ENCODE data around the gene FAM124A.

FAM124A gene

GRCh38 chr13:51244637-51245405 lies 22.6 kb downstream of the FAM124A start:
- DNase-seq = no peak

DNA sequence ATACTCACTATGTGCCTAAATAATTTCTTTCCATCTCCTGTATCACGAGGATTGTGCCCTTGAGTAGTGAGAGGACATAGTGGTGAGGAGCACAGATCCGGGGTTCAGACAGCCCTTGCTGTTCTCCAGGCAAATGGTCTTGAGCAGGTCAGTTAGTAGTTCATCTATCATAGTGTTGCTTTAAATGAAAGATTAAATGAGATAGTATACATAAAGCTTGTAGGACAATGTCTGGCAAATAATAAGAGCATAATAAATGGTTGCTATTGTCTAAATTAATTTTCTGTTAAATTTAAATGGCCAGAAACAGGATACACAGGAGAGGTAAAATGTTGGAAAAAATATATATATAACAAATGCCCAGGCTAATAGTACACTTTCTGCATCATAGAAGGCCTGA lies 23.4 kb downstream of the FAM124A start:
- no peak for DNase-seq

GRCh38 chr13:51246025-51246417 lies 23.8 kb downstream of the FAM124A start:
- no peak for DNase-seq

- DNase-seq = no peak
Measured at GRCh38 chr13:51246418-51247277, 24.4 kb downstream of the FAM124A start.

- no peak for DNase-seq
Measured at GRCh38 chr13:51249255-51249654, 27.1 kb downstream of the FAM124A start.

DNA sequence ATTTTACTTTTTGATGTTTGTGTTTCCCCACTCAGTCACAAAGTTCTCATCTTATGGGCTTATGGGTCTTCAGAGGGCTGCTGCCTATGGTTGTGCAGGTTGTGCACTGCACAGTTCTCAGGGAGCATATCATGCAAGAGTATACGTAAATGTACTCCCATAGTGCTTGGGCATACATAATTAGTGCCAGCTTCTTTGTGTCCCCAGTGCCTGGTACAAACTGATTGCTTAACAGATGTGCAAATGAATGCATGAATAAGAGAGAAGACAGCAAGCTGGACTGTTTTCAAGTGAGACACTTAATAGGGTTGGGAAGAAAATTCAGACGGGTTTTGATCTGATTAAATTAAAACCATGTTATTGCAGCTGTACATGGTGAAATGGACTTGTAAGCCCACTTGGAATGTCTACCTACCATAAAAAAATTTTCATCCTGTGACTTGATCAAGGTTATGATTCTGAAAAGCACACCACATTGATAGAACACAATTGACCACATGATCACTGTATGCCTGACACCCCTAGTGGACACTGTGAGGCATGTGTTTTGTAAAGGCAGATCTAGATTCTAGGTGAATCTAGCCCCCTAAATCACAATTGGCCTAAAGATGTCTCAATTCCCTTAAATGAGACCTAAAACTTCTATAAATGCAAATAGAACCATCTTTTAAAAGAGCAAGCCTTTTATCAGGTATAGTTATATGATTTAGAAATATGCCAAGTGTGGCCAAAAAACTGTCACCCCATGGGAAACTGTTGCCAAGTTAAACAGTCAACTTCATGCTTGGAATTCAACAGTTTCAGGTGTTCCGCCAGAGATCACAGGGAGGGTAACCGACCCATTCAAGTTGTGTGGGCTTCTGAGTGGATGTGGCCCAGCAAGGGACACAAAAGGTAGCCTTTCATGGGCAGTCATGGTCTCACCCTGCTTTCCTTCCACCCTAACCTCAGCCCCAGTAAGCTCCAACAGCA lies 27.9 kb downstream of the FAM124A start:
- DNase-seq = no peak

- no peak for DNase-seq
Measured at GRCh38 chr13:51251480-51251879, 29.3 kb downstream of the FAM124A start.

DNA sequence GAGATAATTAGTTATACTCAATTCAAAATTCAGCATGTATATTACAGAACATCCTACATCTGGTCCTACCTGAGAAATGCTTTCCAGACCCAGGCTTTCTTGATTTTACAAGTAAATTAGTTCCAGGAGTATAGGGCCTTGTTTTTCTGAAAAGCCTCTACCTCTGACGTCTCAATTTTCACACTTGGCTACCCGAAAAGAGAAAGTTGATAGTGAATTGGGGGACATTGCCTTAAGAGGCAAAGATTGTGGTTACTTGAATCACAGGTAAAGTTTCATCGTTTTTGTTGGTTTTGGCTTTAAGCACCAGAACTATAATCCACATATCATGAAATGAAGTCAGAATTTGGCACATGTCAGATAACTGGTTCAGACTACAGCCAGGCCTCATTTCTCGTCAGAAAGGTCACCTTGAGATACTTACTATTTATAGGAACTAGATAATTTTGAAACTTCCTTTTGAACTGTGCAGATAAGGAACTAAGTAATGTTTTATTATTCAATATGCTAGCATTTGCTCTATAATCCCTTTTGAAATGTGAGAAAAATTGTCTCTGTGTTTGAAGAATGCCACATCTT lies 30.8 kb downstream of the FAM124A start:
- DNase-seq = no peak

DNA sequence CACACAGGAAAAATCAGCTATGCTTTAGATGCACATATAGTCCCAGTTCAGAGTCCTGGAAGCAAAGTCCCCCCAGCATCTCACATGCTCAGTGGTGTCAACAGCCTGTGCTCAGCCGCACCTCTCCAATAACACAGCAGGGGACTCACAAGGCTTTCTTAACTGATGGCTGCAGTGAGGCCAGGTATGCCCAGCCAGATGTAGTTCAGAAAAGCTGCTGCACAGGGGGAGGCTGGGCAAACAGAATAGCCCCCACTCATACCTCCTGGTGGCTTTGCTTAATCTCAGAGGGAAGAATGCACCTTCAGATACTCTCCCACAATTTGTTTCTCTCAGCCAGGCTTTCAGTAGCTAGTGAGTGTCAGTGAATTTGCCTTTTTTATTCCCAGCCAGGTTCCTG lies 33.4 kb downstream of the FAM124A start:
- no peak for DNase-seq

DNA sequence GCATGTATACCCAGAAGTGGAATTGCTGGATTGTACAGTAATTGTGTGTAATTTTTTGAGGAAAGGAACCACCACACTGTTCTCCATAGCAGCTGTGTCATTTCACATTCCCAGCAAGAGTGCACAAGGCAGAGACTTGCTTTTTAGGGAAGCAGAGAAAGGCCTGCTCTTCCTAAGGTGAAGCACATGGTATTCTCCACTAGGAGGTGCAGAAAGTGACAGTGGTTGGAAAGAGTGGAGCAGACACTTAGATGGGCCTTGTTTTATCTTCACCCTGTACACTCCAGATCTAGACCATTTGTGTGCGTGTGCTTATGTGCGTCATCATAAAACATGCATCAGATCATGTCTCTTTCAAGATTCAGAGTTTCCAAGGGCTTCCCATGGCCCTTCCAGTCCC lies 35.0 kb downstream of the FAM124A start:
- DNase-seq = no peak

- DNase-seq = no peak
Measured at GRCh38 chr13:51258612-51259548, 36.7 kb downstream of the FAM124A start.

DNA sequence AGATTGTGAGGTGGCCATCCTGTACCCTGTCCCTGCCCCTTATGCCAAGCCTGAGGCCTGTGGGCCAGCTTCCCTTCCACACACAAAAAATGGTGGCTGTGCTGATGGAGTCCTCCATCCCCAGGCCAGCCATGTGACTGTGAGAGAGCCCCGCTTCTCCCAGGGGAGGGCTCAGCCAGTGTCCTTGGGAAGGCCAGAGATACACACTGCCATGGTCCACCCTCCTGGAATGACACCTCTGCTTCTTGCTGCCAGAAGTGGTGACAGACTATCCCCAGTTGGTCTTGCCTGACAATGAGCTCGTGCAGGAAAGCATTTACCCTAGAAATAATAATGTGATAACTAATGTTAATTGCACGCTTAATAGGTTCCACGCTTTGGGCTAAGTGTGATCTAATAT lies 38.0 kb downstream of the FAM124A start:
- no peak for DNase-seq

DNA sequence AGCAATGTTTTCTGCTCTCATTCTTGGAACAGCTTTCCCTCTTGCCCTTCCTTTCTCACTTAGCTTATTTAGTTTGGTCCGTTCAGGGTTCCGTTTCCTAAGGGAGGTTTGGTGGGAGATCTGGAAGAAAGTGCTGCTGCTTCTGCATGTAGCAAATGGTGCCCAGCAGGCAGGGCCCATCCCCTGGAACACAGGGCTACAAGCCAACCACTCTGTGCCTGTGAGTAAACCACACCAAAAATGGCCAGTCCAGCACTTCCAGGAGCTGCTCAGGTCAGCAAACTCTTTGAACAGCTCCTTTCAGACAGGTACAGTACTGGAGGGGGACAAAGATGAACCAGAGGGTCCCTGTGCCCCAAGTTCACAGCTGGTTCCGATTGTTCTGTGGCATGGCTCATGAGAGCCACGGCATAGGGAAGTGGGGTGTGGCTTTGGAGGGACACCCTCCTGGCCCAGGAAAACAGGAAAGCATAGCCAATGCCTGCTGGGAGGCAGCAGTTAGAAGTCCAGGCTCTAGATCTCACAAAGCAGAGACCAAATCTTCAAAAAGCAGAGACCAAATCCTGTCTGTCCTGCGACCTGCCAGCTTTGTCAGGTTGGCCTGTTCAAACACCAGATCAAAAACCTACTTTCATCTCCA lies 39.5 kb downstream of the FAM124A start:
- no peak for DNase-seq

DNA sequence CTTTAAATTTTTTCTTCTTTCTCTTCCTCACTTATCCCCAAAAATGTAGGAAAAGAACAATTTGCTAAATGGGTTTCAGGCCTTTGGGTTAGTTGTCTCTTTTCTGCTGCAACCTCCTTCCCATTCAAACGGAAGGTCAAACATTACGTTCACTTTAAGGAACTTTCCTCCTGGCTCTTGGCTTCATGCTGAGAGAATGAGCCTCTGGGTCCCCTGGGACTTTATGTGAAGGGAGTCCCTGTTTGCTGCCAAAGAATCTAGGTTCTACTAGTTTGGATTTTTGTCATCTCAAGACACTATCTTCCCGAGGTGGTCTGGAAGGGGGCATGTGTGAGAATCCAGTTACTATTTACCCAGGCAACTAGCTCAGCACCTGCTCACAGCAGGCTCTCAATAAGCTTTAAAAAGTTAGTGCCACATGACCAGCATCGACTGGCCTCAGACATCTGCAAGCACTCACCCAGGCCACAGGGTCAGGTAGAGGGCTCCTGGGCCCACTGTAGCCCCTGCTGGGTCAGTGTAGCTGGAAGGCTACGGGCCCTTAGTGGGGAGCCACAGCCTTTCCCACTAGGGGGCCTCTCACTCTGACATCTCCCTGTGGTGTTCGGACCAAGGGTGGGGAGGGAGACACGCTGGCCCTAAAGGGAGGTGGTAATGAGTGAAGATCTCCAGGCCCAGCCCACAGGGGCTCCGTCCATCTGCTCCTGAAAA lies 40.5 kb downstream of the FAM124A start:
- no peak for DNase-seq

DNA sequence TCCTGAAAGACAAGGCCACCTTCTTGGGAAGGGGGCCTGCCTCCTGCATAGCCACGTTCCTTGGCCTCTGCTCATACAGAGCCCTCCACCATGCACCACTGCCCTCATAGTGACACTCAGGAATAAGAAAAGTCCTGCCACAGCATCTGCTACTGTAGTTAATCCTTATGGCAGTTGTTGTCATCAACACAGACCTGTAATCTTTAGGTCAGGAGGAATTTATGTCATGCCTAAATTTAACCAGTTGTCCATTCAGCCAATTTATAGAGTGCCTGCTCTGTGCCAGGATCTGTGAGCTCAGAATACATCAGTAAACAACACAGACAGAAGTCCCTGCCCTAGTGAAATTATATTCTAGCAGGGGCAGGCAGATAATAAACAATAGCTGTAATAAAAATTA lies 44.4 kb downstream of the FAM124A start:
- no peak for DNase-seq

DNA sequence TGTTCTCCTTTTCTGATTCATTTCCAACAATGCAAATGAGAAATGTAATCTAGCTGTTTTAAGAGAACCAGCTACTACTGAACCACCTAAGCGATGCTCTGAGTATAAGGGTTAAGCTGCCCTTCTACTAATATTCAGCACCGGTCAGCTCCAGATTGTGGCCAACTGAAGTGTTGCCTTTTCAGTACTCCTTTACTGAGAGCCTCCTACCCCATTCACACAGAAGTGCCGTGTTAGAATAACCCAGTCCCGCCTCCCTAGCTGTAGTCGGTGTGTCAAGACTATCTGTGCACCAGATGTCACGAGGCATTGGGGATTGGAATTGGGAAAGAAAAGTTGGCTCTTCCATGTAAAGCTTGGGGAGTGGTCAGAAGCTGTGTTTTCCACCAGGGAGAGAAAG lies 45.4 kb downstream of the FAM124A start:
- DNase-seq = no peak

DNA sequence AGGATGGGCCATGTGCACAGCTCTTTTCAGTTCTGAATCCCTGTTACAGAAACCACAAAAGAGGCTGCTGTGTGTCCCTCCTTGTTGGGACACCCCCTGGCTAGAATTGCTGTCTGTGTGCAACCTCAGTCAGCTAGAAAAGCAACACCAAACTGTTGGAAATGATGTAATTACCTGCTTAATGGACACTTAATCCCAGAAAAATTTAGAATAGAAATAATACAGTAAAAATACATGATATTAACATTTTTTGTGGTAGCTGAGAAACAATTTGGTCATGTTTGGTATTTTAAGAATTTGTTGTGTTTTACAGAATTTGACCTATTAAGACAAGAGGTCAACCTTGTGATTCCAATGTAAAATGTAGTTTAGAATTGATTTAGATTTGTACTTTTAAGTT lies 46.8 kb downstream of the FAM124A start:
- DNase-seq = no peak

- no peak for DNase-seq
Measured at GRCh38 chr13:51270623-51271415, 48.6 kb downstream of the FAM124A start.

DNA sequence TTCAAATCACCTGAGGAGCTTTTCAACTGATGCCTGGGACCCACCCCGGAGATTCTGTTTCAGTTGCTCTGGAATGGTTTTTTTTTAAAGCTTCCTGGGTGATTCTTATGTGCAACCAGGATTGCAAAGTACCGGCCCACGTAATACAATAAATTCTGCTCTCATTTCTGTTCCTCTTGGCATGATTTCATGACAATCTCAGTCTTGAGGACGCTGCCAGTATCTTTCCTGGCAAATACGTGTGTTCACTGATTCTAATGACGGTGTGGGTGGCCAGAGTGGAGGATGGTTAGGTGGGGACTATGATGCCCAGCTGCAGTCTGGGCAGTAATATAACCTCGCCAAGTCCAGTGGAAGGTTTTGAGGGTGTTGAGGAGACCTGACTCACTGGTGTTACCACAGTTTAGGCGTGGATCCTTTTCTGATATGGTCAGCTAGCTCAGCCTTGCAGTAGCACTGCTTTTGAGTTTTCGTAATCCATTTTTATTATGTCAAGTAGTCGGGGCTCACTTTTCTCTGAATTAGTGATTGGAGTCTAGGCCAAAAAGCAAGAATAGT lies 49.4 kb downstream of the FAM124A start:
- no peak for DNase-seq
